ENCODE measurements around the gene D2HGDH. TPM values are rescaled to one million over a fixed set of nuclear protein-coding genes. Genes with fewer than 3 reads are reported as not detected.
"Not testable (repeated sequence)": the region's sequence is repeated elsewhere in the genome, so short reads cannot be mapped to it uniquely, and the experiment has no call there.

The D2HGDH gene
- total RNA-seq, 4 donors from 2014 or later = 20.2 to 34.4 (median 23.0) TPM

GRCh38 chr2:241777686-241778627 is 43.5 kb downstream of the D2HGDH start:
- WGBS, 2 donors = 81 to 84% methylated on average over 14 to 15 of the region's 21 CpGs
- no peak for DNase-seq
- TF ChIP-seq CTCF (IDR thresholded peaks at IDR 0.05) (no peak), POLR2A (IDR thresholded peaks at IDR 0.05) (no peak)
- Histone ChIP-seq H3K36me3 (no peaks in the 10 kb centered on the region), H3K27me3 (no peaks in the 10 kb centered on the region), H3K27ac (no peak overlapping the region), H3K9me3 (no peaks in the 10 kb centered on the region), H3K4me3 (replicated peaks in 1 of 3) (no peak overlapping the region), H3K4me1 (no peaks in the 10 kb centered on the region)
- intact Hi-C loops (cut with DNase I) = no loop called here

GRCh38 chr2:241780939-241781569 is 46.6 kb downstream of the D2HGDH start:
- H3K4me3 ChIP-seq (replicated peaks in 1 of 3) = no peak overlapping the region
- no peak overlapping the region for H3K27ac ChIP-seq
- intact Hi-C loops (cut with DNase I) = no loop called here
- no peaks in the 10 kb centered on the region for H3K9me3 ChIP-seq
- TF ChIP-seq CTCF (IDR thresholded peaks at IDR 0.05) (no peak), POLR2A (IDR thresholded peaks at IDR 0.05) (no peak)
- no peaks in the 10 kb centered on the region for H3K36me3 ChIP-seq
- no peak for DNase-seq
- WGBS, 2 donors = 84 to 85% methylated on average over 5 of the region's 5 CpGs
- no peaks in the 10 kb centered on the region for H3K4me1 ChIP-seq
- H3K27me3 ChIP-seq = no peaks in the 10 kb centered on the region

GRCh38 chr2:241782053-241782452 is 47.6 kb downstream of the D2HGDH start:
- 88 to 92% methylated on average over 3 of the region's 3 CpGs for WGBS, 2 donors
- H3K4me1 ChIP-seq; H3K4me3 ChIP-seq (replicated peaks in 1 of 3); H3K9me3 ChIP-seq; intact Hi-C loops (cut with DNase I); H3K27ac ChIP-seq; H3K36me3 ChIP-seq; DNase-seq; H3K27me3 ChIP-seq: not testable (repeated sequence)

- Histone ChIP-seq H3K27ac (no peak overlapping the region), H3K27me3 (no peaks in the 10 kb centered on the region), H3K9me3 (no peaks in the 10 kb centered on the region), H3K4me1 (no peaks in the 10 kb centered on the region), H3K4me3 (replicated peaks in 1 of 3) (no peak overlapping the region), H3K36me3 (no peaks in the 10 kb centered on the region)
- WGBS, 2 donors = 78 to 79% methylated on average over 4 of the region's 4 CpGs
- DNase-seq = no peak
- TF ChIP-seq CTCF (IDR thresholded peaks at IDR 0.05) (no peak), POLR2A (IDR thresholded peaks at IDR 0.05) (no peak)
- intact Hi-C loops (cut with DNase I) = no loop called here
Measured at GRCh38 chr2:241788135-241788534, 53.7 kb downstream of the D2HGDH start.

- H3K9me3 ChIP-seq = no peaks in the 10 kb centered on the region
- DNase-seq = no peak
- no peaks in the 10 kb centered on the region for H3K4me1 ChIP-seq
- H3K27ac ChIP-seq = no peak overlapping the region
- no peaks in the 10 kb centered on the region for H3K36me3 ChIP-seq
- H3K4me3 ChIP-seq (replicated peaks in 1 of 3) = no peak overlapping the region
- H3K27me3 ChIP-seq = no peaks in the 10 kb centered on the region
- TF ChIP-seq POLR2A (IDR thresholded peaks at IDR 0.05) (no peak), CTCF (IDR thresholded peaks at IDR 0.05) (no peak)
- 43 to 60% methylated on average over 3 of the region's 3 CpGs for WGBS, 2 donors
- intact Hi-C loops (cut with DNase I) = no loop called here
Measured at GRCh38 chr2:241788572-241788971, 54.1 kb downstream of the D2HGDH start.

- H3K36me3 ChIP-seq; H3K27me3 ChIP-seq; H3K4me3 ChIP-seq (replicated peaks in 1 of 3); H3K27ac ChIP-seq; H3K4me1 ChIP-seq; DNase-seq; H3K9me3 ChIP-seq; intact Hi-C loops (cut with DNase I): not testable (repeated sequence)
- 76 to 87% methylated on average over 3 of the region's 3 CpGs for WGBS, 2 donors
Measured at GRCh38 chr2:241791385-241791784, 57.0 kb downstream of the D2HGDH start.

Measured in thyroid gland (tissue), 4 donors.